ENCODE measurements around the gene EFS.

- TF ChIP-seq CTCF (IDR thresholded peaks at IDR 0.05) (no peak), POLR2AphosphoS5 (IDR thresholded peaks at IDR 0.05; ENCODE audit: low read depth, low read length) (no peak)
Observed at GRCh38 chr14:23377198-23377550, 12.2 kb upstream of the EFS start.

Data from Panc1 (cell line).